Measurements from ENCODE around the gene KHDRBS2.

Gene KHDRBS2

GRCh38 chr6:62129127-62129526, 156.9 kb downstream of the KHDRBS2 start:
- Mint-ChIP-seq H3K4me3 (no peak overlapping the region), H3K4me1 (ENCODE audit: low read depth) (no peaks in the 10 kb centered on the region), H3K36me3 (ENCODE audit: low read depth) (no peaks in the 10 kb centered on the region), H3K9me3 (peaks cover 24% of the 10 kb centered on the region), H3K27me3 (ENCODE audit: low read depth) (no peaks in the 10 kb centered on the region), H3K27ac (no peak overlapping the region)

- Mint-ChIP-seq H3K36me3 (ENCODE audit: low read depth) (no peaks in the 10 kb centered on the region), H3K9me3 (peaks cover 27% of the 10 kb centered on the region), H3K4me1 (ENCODE audit: low read depth) (no peaks in the 10 kb centered on the region), H3K27ac (no peak overlapping the region), H3K27me3 (ENCODE audit: low read depth) (no peaks in the 10 kb centered on the region), H3K4me3 (no peak overlapping the region)
Observed at GRCh38 chr6:62119401-62119800, 166.6 kb downstream of the KHDRBS2 start.

- Mint-ChIP-seq H3K36me3 (ENCODE audit: low read depth) (no peaks in the 10 kb centered on the region), H3K27ac (no peak overlapping the region), H3K4me3 (no peak overlapping the region), H3K4me1 (ENCODE audit: low read depth) (no peaks in the 10 kb centered on the region), H3K27me3 (ENCODE audit: low read depth) (no peaks in the 10 kb centered on the region), H3K9me3 (peaks cover 16% of the 10 kb centered on the region)
Observed at GRCh38 chr6:62103186-62103859, 182.7 kb downstream of the KHDRBS2 start.

GRCh38 chr6:62102387-62102786, 183.6 kb downstream of the KHDRBS2 start:
- Mint-ChIP-seq H3K27ac (no peak overlapping the region), H3K27me3 (ENCODE audit: low read depth) (no peaks in the 10 kb centered on the region), H3K4me3 (no peak overlapping the region), H3K4me1 (ENCODE audit: low read depth) (no peaks in the 10 kb centered on the region), H3K36me3 (ENCODE audit: low read depth) (no peaks in the 10 kb centered on the region), H3K9me3 (peaks cover 18% of the 10 kb centered on the region)

- H3K9me3 Mint-ChIP-seq: peaks cover 11% of the 10 kb centered on the region
- no peak overlapping the region for H3K4me3 Mint-ChIP-seq
- H3K36me3 Mint-ChIP-seq (ENCODE audit: low read depth): no peaks in the 10 kb centered on the region
- H3K27me3 Mint-ChIP-seq (ENCODE audit: low read depth): no peaks in the 10 kb centered on the region
- no peaks in the 10 kb centered on the region for H3K4me1 Mint-ChIP-seq (ENCODE audit: low read depth)
- no peak overlapping the region for H3K27ac Mint-ChIP-seq
Observed at GRCh38 chr6:62090442-62091229, 195.4 kb downstream of the KHDRBS2 start.

- Mint-ChIP-seq H3K36me3 (ENCODE audit: low read depth) (no peaks in the 10 kb centered on the region), H3K9me3 (peaks cover 15% of the 10 kb centered on the region), H3K27me3 (ENCODE audit: low read depth) (no peaks in the 10 kb centered on the region), H3K4me1 (ENCODE audit: low read depth) (no peaks in the 10 kb centered on the region), H3K27ac (no peak overlapping the region), H3K4me3 (no peak overlapping the region)
Observed at GRCh38 chr6:62089781-62090180, 196.2 kb downstream of the KHDRBS2 start.

- H3K36me3 Mint-ChIP-seq (ENCODE audit: low read depth): no peaks in the 10 kb centered on the region
- peaks cover 17% of the 10 kb centered on the region for H3K9me3 Mint-ChIP-seq
- no peak overlapping the region for H3K27ac Mint-ChIP-seq
- no peaks in the 10 kb centered on the region for H3K27me3 Mint-ChIP-seq (ENCODE audit: low read depth)
- no peaks in the 10 kb centered on the region for H3K4me1 Mint-ChIP-seq (ENCODE audit: low read depth)
- H3K4me3 Mint-ChIP-seq: no peak overlapping the region
Observed at GRCh38 chr6:62086047-62086446, 200.0 kb downstream of the KHDRBS2 start.

GRCh38 chr6:62075869-62076268, 210.2 kb downstream of the KHDRBS2 start:
- Mint-ChIP-seq H3K27me3 (ENCODE audit: low read depth) (no peaks in the 10 kb centered on the region), H3K9me3 (peaks cover 16% of the 10 kb centered on the region), H3K36me3 (ENCODE audit: low read depth) (no peaks in the 10 kb centered on the region), H3K4me1 (ENCODE audit: low read depth) (no peaks in the 10 kb centered on the region), H3K4me3 (no peak overlapping the region), H3K27ac (no peak overlapping the region)

- H3K4me3 Mint-ChIP-seq: no peak overlapping the region
- H3K27ac Mint-ChIP-seq: no peak overlapping the region
- no peaks in the 10 kb centered on the region for H3K36me3 Mint-ChIP-seq (ENCODE audit: low read depth)
- peaks cover 19% of the 10 kb centered on the region for H3K9me3 Mint-ChIP-seq
- no peaks in the 10 kb centered on the region for H3K27me3 Mint-ChIP-seq (ENCODE audit: low read depth)
- no peaks in the 10 kb centered on the region for H3K4me1 Mint-ChIP-seq (ENCODE audit: low read depth)
Observed at GRCh38 chr6:62059901-62060300, 226.1 kb downstream of the KHDRBS2 start.

- H3K36me3 Mint-ChIP-seq (ENCODE audit: low read depth): no peaks in the 10 kb centered on the region
- no peak overlapping the region for H3K4me3 Mint-ChIP-seq
- no peaks in the 10 kb centered on the region for H3K4me1 Mint-ChIP-seq (ENCODE audit: low read depth)
- no peak overlapping the region for H3K27ac Mint-ChIP-seq
- H3K9me3 Mint-ChIP-seq: peaks cover 19% of the 10 kb centered on the region
- no peaks in the 10 kb centered on the region for H3K27me3 Mint-ChIP-seq (ENCODE audit: low read depth)
Observed at GRCh38 chr6:62057300-62057699, 228.7 kb downstream of the KHDRBS2 start.

GRCh38 chr6:62045502-62045901, 240.5 kb downstream of the KHDRBS2 start:
- H3K27ac Mint-ChIP-seq: no peak overlapping the region
- no peaks in the 10 kb centered on the region for H3K4me1 Mint-ChIP-seq (ENCODE audit: low read depth)
- no peaks in the 10 kb centered on the region for H3K36me3 Mint-ChIP-seq (ENCODE audit: low read depth)
- H3K9me3 Mint-ChIP-seq: peaks cover 8% of the 10 kb centered on the region
- H3K27me3 Mint-ChIP-seq (ENCODE audit: low read depth): no peaks in the 10 kb centered on the region
- H3K4me3 Mint-ChIP-seq: no peak overlapping the region

GRCh38 chr6:62043084-62043483, 242.9 kb downstream of the KHDRBS2 start:
- Mint-ChIP-seq H3K4me1 (ENCODE audit: low read depth) (no peaks in the 10 kb centered on the region), H3K4me3 (no peak overlapping the region), H3K36me3 (ENCODE audit: low read depth) (no peaks in the 10 kb centered on the region), H3K9me3 (peaks cover 11% of the 10 kb centered on the region), H3K27ac (no peak overlapping the region), H3K27me3 (ENCODE audit: low read depth) (no peaks in the 10 kb centered on the region)

- Mint-ChIP-seq H3K27me3 (ENCODE audit: low read depth) (no peaks in the 10 kb centered on the region), H3K4me1 (ENCODE audit: low read depth) (no peaks in the 10 kb centered on the region), H3K9me3 (peaks cover 11% of the 10 kb centered on the region), H3K27ac (no peak overlapping the region), H3K4me3 (no peak overlapping the region), H3K36me3 (ENCODE audit: low read depth) (no peaks in the 10 kb centered on the region)
Observed at GRCh38 chr6:62042429-62042828, 243.6 kb downstream of the KHDRBS2 start.

- Mint-ChIP-seq H3K27ac (no peak overlapping the region), H3K27me3 (ENCODE audit: low read depth) (no peaks in the 10 kb centered on the region), H3K9me3 (peaks cover 15% of the 10 kb centered on the region), H3K36me3 (ENCODE audit: low read depth) (no peaks in the 10 kb centered on the region), H3K4me1 (ENCODE audit: low read depth) (no peaks in the 10 kb centered on the region), H3K4me3 (no peak overlapping the region)
Observed at GRCh38 chr6:62039605-62040004, 246.4 kb downstream of the KHDRBS2 start.

GRCh38 chr6:62037445-62037844, 248.6 kb downstream of the KHDRBS2 start:
- Mint-ChIP-seq H3K4me1 (ENCODE audit: low read depth) (no peaks in the 10 kb centered on the region), H3K9me3 (peaks cover 17% of the 10 kb centered on the region), H3K27ac (no peak overlapping the region), H3K27me3 (ENCODE audit: low read depth) (no peaks in the 10 kb centered on the region), H3K36me3 (ENCODE audit: low read depth) (no peaks in the 10 kb centered on the region), H3K4me3 (no peak overlapping the region)

All from T-helper 1 cell treated with Interleukin-12 subunit alpha and Interleukin-12 subunit beta and Interleukin-4 antibody, amounts not matched to agents 30 μg/mL and 1 μg/mL, for 36 hours (primary cell).